Fibroblast of skin of back (primary cell): Measurements from ENCODE around the gene BLOC1S5.
A peak's percentile ranks its signal among the peaks of the same experiment; 100 is the strongest.
"Not testable (repeated sequence)": the region's sequence is repeated elsewhere in the genome, so short reads cannot be mapped to it uniquely, and the experiment has no call there.

Experiments
- DNase-seq: peaks from one replicate; pipeline ENCODE4 v3.0.0-alpha.2; 2013

Gene BLOC1S5

GRCh38 chr6:7992002-7992815, 72.0 kb downstream of the BLOC1S5 start:
- DNase-seq, result peak; percentile 78

- no peak for DNase-seq
These were observed 72.7 kb downstream of the BLOC1S5 start for GRCh38 chr6:7991536-7991935.

- DNase-seq, result no peak
These were observed 78.0 kb downstream of the BLOC1S5 start for GRCh38 chr6:7986219-7986618.

GRCh38 chr6:7983967-7984366, 80.2 kb downstream of the BLOC1S5 start:
- DNase-seq, result not testable (repeated sequence)

GRCh38 chr6:7979831-7980230, 84.4 kb downstream of the BLOC1S5 start:
- DNase-seq, result no peak

GRCh38 chr6:7978736-7979135, 85.5 kb downstream of the BLOC1S5 start:
- no peak for DNase-seq

- no peak for DNase-seq
These were observed 87.6 kb downstream of the BLOC1S5 start for GRCh38 chr6:7976485-7977056.

GRCh38 chr6:7975764-7976146, 88.4 kb downstream of the BLOC1S5 start:
- DNase-seq, result no peak

GRCh38 chr6:7974938-7975763, 89.0 kb downstream of the BLOC1S5 start:
- DNase-seq, result peak; percentile 74

GRCh38 chr6:7974565-7974937, 89.6 kb downstream of the BLOC1S5 start:
- DNase-seq, result no peak

- DNase-seq, result no peak
These were observed 90.6 kb downstream of the BLOC1S5 start for GRCh38 chr6:7973584-7973983.

GRCh38 chr6:7971499-7971898, 92.7 kb downstream of the BLOC1S5 start:
- DNase-seq, result no peak

GRCh38 chr6:7970616-7971015, 93.6 kb downstream of the BLOC1S5 start:
- DNase-seq, result no peak
